HG02870 (cell line): Measurements from ENCODE around the gene NCR3LG1.

ENCODE experiments used
- ATAC-seq: cut with Tn5 transposase; IDR thresholded peaks from one replicate; pipeline ENCODE4 v1.9.1; 2021; ENCODE audit warnings: mild to moderate bottlenecking, moderate library complexity; ENCODE audit not compliant: unreplicated experiment

The NCR3LG1 gene

DNA sequence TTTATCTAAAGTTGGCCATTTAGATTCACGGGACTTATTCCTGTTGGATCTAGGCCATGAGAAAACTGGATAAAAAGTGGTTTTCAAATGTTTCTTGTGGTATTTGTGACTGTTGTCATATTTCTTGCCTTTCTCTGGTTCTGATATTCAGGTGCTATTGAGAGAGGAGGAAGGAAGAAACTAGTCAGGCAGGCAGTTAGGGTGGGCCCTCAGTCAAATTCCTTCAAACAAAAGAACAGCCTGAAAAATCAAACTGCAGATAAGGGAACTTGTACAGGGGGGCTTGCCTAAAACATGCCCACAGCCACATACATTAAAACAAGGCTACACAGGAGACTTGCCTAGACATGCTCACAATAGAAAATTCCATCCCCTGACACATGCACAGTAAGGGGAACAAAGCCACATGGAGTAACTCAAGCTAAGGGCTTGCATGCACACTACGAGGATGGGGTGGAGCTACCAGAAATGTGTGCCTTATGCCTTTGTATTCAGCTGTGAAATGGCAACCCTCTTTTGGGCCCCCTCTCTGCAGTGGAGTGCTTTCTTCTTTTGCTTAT, 18.2 kb downstream of the NCR3LG1 start:
- ATAC-seq = no peak

DNA sequence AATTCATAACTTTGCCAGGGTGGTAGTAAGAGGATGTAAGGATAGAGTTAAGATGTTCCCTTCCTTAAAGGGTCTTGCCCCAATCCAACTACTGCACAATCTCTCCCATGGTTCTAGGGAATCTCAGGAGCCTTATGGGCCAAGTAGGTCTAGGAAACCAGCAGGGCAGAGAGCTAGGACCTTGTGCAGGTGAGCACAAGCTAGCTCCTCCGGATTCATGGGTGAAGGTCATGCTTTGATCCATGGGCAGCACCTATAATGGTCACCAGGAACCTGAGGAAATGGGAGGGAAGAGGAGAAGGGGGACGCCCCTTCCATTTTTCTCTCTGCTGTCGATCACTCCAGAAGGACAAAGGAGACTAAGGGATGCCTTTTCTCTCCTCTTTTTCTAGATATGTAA, 20.0 kb downstream of the NCR3LG1 start:
- ATAC-seq = no peak

- no peak for ATAC-seq
Observed at GRCh38 chr11:17375547-17375946, 23.9 kb downstream of the NCR3LG1 start.

GRCh38 chr11:17376493-17376892, 24.9 kb downstream of the NCR3LG1 start:
- no peak for ATAC-seq

GRCh38 chr11:17378655-17379054, 27.1 kb downstream of the NCR3LG1 start:
- ATAC-seq = no peak

- no peak for ATAC-seq
Observed at GRCh38 chr11:17379383-17380180, 28.0 kb downstream of the NCR3LG1 start.

DNA sequence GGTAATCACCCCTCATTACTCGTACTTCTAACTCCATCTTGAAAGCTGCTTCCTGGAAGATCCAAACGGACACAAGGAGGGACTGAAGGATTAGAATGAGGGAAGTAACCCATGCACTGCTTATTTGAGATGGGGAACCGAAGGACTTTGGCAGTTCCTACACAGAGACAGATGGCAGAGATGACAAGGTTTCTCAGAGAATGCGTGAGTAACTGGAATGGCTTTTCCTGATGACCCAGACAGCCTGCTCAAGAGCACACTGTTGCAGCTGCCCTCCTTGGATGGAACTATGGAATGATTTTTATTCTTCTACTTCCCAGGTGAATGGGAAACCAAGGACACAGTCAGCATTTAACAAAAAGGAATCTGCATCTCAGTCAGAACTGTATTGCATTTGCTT, 29.6 kb downstream of the NCR3LG1 start:
- no peak for ATAC-seq

DNA sequence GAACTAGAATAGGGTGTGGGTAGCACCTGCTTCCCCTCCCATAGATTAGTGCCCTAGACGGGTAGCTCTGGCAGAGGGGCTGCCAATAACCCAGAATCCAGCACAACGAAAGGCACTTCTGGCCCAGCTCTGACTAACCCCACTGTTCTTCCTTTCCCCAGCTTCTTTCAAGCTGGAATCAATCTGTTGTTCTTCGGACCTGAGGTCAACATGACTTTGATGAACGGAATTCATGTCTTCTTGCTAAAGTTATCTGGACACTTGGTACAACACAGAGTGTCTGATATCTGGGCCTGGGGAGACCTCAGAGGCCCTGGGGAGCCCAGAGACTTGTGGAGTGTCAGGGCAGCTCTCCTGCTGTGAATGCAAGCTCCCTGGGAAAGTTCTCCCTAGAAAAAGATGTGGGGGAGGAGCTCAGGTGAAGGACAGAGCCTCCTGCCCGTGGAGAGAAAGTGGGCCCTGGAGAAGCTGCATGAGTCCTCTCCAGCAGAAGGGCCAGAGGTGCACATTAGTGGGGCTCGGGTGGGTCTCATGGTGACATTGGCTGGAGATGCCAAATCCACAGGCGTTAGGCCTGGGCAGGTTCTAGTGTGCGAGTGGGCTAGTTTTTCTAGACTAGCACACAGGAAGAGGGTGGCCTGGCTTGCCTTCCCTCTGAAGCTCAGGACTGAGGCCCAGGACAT, 30.6 kb downstream of the NCR3LG1 start:
- ATAC-seq = no peak

DNA sequence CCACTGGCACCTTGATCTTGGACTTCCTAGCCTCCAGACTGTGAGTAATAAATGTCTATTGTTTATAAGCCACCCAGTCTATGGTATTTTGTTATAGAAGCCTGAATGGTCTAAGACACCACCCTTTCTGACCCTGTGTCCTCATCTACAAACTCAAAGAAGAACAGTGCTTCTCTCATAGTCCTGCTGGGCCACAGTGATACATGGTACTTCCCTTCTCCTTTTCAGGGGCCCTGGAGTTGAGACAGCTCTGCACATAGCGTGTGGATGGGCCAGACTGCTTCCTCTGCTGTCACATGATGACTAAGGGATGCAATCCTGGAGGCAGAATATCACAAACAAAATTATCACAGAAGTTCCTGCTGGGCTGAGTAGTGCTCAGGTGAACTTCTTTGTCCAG, 31.9 kb downstream of the NCR3LG1 start:
- no peak for ATAC-seq

GRCh38 chr11:17384002-17384511, 32.5 kb downstream of the NCR3LG1 start:
- peak; percentile 66 for ATAC-seq

DNA sequence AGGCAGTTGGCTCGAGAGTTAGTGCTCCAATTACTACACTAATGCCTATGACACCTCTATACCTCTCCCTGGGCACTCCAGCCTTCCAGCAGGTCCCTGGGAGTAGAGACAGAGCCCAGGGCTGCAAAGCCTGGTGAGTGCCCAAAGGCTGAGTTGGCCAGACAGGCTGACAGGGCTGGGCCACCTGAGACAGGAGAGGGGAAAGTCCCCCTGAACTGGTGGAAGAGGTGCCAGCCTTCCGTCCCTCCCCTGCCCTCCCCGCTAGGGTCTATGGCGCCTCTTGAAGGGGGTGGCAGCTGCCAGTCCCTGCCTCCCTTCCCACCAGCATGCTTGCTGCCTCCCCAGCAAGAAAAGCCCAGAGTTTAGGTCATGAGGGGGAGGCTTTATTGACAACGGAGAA, 33.9 kb downstream of the NCR3LG1 start:
- ATAC-seq = no peak

- ATAC-seq = no peak
Observed at GRCh38 chr11:17385926-17386325, 34.3 kb downstream of the NCR3LG1 start.

DNA sequence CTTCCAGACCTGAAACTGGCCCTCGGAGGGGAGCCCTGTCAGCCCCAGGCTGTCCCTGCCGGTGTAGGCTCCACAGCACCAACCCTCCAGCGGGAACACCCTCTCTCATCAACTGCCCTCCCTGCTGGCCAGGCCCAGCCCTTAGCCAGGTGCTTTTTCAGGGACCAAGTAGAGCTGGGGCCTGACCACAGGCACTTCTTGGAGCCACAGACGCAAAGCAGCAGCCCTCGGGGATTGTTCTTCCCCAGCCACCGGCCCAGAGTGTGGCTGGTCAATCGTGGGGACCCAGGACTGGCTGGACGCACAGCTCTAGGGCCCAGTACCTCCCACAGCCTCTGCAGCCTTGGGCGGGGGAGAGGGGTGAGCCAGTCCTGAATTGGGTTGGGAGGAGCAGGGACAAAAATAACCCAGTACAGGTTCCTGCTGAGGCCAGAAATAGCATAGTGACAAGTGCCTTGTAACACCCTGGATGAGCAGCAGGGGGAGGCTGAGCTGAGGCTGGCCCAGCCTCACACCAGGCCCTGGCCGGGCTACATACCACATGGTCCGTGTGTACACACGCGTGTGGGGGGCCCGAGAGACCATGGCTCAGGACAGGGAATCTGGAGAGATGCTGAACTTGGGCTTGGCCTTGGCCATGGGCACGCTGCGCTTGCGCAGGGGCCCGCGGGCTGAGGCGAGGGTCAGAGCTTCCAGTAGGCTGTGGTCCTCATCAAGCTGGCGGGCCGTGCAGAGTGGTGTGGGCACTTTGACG, 34.9 kb downstream of the NCR3LG1 start:
- ATAC-seq = peak; percentile 60

GRCh38 chr11:17387254-17387653, 35.7 kb downstream of the NCR3LG1 start:
- ATAC-seq = no peak

DNA sequence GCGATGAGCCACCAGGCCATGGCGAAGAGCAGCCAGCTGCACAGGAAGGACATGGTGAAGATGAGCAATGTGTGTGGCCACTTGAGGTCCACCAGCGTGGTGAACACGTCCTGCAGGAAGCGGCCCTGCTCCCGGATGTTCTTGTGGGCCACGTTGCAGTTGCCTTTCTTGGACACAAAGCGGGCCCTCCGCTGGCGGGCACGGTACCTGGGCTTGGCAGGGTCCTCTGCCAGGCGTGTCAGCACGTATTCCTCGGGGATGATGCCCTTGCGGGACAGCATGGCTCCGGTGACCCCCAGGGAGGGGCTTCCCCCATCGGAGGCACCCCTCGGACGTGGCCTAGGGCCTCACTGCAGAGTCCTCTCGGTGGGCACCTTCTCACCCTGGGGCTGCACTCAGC, 36.2 kb downstream of the NCR3LG1 start:
- no peak for ATAC-seq

DNA sequence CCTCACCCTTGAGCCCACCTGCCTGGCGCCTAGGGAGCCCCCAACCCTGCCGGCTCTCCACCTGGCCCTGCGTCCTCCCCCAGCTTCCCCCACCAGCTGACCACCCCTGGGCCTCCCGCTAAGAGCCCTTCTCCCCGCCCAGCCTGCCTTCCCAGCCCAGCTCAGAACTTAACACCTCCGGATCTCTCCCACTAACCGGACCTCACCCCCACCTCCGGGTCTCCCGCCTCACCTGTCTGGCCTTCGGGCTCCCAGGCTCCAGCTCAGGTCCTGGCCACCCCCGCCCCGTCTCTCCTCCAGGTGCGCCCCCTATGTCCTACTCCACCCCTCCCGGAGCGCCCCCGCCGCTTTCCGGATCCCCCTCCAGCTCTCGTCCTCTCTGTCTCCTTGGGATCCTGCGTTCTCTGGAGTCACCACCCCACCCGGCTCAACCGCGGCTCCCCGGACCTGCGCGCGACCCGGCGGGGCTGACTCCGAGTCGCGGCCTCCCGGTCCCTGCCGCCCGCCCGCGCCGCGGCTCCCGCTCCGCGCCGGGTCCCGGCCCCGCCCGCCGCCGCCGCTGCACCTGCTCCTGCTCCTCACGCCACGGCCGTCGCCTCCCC, 37.1 kb downstream of the NCR3LG1 start, which contains the start of gene KCNJ11:
Gene KCNJ11 (minus strand): TSS at position 51 of the 602 bp plus-strand sequence. CDS start 568 bp downstream, outside the sequence.
- peak; percentile 30 for ATAC-seq

DNA sequence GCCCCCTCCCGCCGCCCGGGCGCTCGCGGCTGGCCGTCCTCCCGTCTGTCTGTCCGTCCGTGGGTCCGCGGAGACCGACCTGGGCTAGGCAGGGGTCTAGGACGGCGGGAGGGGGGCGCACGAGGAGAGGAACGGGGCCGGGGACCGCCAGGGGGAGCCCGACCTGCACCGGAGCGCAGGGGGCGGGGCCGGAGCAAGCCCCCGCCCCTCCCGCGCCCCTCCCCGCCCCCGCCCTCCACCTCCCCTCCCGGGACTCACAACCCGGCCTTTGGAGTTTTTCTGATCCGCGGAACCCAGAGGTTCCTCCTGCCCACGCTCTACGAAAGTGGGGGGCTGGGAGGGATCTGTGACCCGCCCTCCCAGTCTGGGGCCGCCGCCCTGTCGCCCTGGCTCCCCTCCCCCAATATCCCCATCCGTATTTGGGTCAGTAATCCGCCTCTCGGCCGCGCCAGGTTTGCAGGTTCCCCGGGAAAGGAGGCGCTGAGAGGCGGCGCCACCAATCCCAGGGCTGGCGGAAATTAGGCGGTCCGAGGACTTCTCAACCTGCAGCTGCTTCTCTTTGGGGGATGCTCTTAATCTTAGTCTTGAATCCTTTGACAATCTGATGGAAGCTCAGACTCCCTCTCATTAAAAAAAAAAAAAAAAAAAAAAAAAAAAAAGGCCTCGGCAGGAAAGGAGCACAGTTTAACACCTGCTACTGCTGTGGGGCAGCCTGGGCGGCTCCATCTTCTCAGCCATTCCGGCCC, 37.8 kb downstream of the NCR3LG1 start:
- ATAC-seq = peak; percentile 52

GRCh38 chr11:17389957-17390649, 38.5 kb downstream of the NCR3LG1 start:
- ATAC-seq = no peak
